B cell (primary cell): ENCODE data around the gene SNRPD3.

ENCODE experiments used
- EZH2 ChIP-seq: IDR thresholded peaks from 2 replicates; pipeline ENCODE4 v1.6.1; 2012; ENCODE audit warnings: borderline replicate concordance, low read depth, mild to moderate bottlenecking, moderate library complexity, low read length; ENCODE audit not compliant: insufficient read depth, poor library complexity, severe bottlenecking
- TF ChIP-seq, protein P1 (sequence below): fragments of 200-600 bp; IDR thresholded peaks from one replicate; pipeline ENCODE4 v1.8.0; 2022; ENCODE audit warnings: antibody characterized with exemption, mild to moderate bottlenecking

DNA sequence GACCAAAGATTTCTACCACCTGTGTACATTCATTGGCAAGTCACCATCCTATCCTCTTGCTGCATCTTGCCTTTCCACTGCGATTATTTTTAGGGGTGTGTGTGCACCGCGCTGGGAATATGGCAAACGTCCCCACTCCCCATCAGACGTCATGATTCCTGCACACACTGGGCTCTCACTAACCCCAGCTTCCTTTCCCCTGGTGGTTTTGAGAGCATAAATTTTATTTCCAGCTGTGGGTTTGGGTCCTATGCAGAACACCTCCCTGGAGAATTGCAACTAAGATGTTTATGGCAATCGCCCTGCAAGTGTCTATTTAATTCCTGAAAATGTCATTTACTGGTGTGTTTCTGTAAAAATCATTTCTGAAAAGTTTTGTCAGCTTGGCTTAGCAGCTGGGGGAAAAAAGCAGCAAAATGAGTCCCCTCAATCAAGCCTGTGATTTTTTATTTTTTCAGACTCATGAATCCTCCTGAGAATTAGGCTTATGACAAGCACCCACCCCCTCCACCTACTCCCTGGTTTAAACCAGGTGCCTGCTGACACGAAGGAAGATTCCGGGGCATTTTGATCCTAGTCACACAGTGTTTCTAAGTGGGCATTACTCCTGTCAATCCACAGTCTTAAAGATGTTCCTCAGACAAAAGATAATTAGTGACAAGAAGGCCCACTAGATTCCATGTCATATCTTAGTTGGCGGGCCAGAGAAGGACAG lies 36.9 kb upstream of the SNRPD3 start:
- TF ChIP-seq, protein P1, sequence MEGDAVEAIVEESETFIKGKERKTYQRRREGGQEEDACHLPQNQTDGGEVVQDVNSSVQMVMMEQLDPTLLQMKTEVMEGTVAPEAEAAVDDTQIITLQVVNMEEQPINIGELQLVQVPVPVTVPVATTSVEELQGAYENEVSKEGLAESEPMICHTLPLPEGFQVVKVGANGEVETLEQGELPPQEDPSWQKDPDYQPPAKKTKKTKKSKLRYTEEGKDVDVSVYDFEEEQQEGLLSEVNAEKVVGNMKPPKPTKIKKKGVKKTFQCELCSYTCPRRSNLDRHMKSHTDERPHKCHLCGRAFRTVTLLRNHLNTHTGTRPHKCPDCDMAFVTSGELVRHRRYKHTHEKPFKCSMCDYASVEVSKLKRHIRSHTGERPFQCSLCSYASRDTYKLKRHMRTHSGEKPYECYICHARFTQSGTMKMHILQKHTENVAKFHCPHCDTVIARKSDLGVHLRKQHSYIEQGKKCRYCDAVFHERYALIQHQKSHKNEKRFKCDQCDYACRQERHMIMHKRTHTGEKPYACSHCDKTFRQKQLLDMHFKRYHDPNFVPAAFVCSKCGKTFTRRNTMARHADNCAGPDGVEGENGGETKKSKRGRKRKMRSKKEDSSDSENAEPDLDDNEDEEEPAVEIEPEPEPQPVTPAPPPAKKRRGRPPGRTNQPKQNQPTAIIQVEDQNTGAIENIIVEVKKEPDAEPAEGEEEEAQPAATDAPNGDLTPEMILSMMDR = no peak
- TF ChIP-seq EZH2 = no peak
